Stimulated activated CD4-positive, alpha-beta T cell treated with anti-CD3 and anti-CD28 coated beads, TNF-alpha, amount 100 ng/mL, for 1 hour (primary cell): ENCODE data around the gene MALL.
"Not testable (repeated sequence)": the region's sequence is repeated elsewhere in the genome, so short reads cannot be mapped to it uniquely, and the experiment has no call there.

Source experiments
- DNase-seq, 3 donors: peaks; one replicate each; pipeline ENCODE4 v3.0.0-alpha.2; 2020; ENCODE audit warnings: low read depth in 3 of 3, low spot score in 1 of 3

The MALL gene

DNA sequence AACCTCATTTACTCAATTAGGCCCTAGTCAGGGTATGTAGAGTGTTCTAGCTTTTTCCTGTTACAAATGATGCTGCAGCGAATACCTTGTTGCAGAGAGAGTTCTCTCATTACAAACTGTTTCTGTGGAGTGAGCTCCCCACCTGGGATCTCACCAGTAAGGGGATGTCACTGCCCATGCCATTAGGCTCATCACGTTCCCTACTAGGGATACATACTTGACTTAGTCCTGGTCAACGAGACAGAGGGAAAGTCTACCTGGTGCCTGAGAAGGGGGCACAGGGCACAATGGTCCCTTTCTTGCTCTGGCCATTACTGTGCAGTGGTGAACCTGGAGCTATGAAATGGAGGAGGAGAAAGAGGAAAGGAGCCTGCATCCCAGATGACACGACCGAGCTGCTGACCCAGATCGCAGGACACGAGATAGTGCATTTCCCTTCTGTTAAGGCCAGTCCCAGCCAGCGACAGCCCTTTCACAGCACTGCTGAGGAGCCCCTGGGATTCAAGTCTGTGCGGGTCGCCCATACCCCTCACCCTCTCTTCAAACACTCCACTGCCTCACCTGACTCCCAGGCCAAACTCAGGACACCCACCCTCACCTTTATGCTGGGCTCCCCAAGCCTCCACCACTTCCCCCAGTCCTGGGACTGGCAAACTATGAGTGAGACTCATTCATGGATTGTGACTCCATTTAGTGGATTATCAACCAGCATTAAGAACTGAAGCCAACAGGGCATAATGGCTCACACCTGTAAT lies 16.0 kb downstream of the MALL start:
- DNase-seq, result no peak

DNA sequence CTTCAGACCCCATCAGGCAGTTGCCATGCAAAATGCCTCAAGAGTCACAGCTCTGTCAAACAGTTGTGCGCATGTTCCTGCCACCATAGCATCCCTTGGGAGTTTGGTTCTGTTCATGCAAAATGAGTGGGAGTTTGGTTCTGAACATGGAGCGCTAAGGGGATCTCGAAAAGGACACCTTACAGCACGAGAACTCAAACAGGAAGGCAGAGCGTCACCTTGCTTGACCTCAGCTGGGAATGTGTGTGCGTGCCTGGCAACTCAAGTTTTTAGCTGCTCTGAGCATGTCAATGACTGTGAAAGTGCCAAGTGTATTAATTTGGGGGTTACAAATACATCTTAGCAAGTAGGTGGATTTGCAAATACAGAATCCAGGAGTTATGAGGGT lies 16.6 kb downstream of the MALL start:
- no peak for DNase-seq

DNA sequence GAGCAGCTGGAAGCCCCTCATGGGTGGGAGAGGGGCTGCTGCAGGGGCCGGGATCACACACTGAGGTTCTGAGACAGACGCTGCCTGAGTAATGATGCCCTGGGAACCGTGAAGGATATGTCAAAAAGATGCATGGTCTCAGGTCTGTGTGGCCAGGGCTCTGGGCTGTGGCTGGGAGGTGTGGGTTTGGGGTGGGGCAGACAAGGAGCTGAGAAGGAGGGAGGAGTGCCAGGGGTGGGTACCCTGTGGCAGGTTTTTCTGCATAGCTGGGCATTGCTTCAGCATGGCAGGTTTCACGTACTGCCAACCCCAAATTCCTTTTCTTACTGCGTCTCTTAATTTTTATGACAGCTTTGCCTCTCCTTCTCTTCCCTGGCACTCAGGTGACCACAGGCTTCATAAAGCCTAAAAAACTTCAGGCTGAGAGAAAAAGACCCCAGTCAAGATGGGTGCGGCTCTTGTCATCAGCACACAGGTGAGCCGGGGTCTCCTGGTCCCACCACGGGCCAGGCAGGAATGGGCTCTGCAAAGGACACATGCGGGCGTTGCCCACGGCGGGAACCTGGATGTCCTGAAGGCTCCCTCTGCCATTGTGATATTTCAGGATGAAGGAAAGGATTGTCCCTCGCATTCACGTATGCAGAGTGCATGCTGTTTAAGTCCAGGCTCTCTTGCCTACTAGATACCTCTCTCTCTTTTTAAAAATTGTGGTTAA lies 18.0 kb downstream of the MALL start:
- no peak for DNase-seq

DNA sequence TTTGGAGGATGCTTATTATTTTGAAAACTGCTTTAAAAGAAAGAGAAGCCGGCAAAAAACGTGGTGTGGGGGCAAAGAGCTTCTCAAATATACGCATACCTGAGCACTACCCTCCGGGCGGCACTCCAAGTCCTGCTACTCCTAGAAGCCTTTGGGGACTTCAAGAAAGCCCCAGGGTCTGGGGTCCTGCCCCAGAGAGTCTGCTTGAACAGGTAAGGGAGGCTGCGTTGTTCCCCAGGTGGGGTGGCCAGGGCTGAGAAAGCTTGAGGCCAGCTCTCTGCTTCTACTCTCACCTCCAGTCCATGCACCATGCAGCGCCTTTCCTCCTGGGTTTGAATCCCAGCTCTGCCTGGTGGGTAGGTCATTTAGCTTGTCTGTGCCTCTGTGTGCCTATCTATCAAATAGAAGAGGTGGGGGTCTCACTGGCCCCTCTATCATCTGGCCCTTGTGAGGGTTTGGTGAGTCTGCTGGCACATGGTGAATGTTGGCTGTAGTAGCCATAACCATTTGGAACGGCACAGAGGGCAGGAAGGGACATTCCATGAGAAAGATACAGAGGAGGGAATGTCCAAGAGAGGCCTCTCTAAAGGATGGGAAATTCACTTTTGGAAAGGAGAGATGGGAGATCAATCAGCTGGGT lies 19.5 kb downstream of the MALL start:
- no peak for DNase-seq

DNA sequence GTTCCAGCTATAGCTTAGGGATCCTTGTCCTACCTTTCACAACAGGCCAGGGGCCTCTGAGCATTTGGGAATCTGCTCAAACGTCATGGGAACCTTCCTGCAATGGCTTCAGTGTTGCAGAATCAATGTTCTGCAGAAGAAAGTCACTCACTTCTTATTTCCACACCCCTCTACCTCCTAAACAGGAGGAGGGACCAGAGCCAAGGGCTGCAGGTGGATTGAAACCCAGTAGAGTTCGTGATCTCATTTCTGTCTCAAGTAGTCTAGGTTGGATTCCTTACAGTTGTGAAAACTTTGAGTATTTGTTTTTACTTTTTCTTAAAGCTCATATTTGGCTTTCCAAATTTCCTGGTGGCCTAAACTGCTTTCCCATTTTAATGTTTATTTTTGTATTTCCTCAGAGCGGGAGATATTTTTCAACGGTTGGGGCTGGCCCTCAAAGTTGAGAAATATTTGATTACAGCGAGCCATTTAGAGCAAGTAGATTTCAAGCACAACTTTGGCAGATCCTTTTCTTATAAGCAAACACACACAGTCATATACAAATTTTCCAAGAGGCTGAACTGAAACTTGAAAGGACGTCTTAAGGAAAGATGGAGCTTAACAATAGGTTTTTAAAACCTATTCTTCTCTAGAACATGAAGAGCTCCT lies 20.6 kb downstream of the MALL start:
- DNase-seq, result not testable (repeated sequence)

- DNase-seq, result not testable (repeated sequence)
Observed at GRCh38 chr2:110093924-110094323, 21.7 kb downstream of the MALL start.

GRCh38 chr2:110090164-110090563 lies 25.5 kb downstream of the MALL start:
- not testable (repeated sequence) for DNase-seq

GRCh38 chr2:110083757-110084156 lies 31.9 kb downstream of the MALL start:
- not testable (repeated sequence) for DNase-seq

DNA sequence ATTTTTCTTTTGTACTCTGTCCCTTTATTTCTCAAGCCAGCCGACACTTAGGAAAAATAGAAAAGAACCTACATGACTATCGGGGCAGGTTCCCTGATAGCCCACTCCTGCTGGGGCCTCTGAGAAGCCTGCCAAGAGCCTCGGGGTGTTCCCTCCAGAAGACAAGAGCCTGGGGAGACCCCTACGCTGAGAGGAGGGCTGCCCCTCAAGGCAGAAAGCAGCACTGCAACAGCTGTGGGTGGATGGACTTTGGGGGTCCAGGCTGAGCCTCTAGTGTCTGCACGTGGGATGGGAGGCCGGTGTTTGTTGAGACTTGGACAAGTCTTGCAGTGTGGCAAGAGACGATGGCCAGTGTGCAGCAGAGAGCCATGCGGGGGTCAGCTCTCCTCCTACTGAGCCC lies 32.5 kb downstream of the MALL start:
- DNase-seq, result not testable (repeated sequence)

GRCh38 chr2:110078104-110078503 lies 37.5 kb downstream of the MALL start:
- DNase-seq, result not testable (repeated sequence)

DNA sequence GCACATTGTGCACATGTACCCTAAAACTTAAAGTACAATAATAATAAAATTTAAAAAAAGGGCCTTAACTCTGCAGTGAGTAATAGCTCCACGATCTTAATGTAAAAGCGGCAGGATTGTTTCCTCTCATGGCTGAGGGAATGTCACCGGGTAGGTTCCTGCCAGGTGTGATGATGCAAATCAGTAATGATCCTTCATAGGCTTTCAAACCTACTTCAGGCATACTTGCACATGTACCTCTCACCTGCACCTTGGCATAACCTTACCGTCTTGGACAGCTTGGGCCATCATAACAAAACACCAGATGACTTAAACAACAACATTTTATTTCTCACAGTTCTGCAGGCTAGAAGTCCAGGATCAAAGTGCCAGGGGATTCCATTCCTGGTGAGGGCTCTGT lies 39.7 kb downstream of the MALL start:
- not testable (repeated sequence) for DNase-seq

GRCh38 chr2:110069869-110070268 lies 45.8 kb downstream of the MALL start:
- DNase-seq, result not testable (repeated sequence)

DNA sequence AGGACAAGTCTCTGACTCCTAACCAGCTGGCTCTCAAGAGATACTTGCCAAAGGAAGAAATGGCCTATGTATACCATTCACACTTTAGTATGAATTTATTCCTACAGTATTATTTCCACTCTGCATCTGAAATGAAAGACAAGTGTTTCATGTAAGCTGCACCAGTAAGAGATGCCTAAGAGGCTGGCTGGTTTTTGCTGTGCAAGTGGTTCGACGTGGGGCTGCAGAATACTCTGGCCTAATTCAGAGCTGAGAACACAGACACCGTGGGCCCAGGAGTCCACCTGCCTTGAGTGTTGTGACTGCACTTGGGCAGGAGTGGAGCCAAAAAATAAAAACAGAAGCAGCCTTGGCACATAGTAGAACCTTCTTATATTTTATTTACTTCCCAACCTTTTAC lies 47.5 kb downstream of the MALL start:
- not testable (repeated sequence) for DNase-seq

DNA sequence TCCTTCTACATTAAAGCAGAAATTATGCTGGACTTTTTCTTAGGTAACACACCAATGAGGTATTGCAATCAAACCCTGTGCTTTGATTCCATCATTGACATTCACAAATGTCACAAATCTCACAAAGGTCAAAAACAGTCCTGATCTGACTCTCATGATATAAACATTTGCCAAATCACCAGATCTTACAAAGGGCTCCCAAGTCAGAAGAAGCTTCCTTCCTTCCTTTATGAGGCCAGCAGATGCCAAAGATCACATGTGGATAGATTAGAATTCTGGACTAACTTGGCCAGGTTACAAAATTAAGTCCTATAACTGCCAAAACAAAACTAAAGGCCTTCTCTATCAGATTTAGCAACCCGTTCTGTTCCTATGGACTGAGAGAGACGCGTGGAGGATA lies 53.3 kb downstream of the MALL start:
- DNase-seq, result not testable (repeated sequence)

- DNase-seq, result not testable (repeated sequence)
Observed at GRCh38 chr2:110060550-110060949, 55.1 kb downstream of the MALL start.

- not testable (repeated sequence) for DNase-seq
Observed at GRCh38 chr2:110059694-110060358, 55.8 kb downstream of the MALL start.

DNA sequence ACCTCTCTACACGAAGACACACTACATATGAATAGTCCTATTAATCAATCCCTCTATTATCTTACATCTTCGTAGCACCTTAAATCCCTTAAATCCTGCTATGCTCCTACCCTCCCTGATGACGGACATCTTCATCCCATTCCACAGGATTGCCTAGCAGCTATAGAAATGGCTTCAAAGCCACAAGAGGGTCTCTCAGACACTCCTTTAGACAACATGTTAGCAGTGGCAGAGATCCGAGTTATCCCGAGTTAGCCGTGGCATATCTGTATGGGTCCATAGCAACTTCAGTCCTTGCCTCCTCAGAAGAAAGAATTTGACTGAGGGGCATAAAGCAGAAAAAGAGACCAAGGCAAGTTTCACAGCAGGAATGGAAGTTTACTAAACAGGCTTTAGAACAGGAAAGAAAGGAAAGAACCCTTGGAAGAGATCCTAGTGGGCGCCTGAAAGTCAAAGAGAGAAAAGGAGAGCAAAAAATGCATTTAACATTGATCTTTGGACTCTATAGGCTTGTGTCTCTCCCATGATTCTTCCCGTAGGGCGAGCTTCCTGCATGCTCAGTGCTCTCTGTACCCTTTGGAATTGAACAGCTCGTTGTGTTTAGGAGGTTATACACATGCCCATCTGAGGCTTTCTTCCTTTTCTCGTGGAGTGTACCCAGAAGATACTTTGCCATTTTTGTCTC lies 56.5 kb downstream of the MALL start:
- not testable (repeated sequence) for DNase-seq

- not testable (repeated sequence) for DNase-seq
Observed at GRCh38 chr2:110058034-110058433, 57.6 kb downstream of the MALL start.

DNA sequence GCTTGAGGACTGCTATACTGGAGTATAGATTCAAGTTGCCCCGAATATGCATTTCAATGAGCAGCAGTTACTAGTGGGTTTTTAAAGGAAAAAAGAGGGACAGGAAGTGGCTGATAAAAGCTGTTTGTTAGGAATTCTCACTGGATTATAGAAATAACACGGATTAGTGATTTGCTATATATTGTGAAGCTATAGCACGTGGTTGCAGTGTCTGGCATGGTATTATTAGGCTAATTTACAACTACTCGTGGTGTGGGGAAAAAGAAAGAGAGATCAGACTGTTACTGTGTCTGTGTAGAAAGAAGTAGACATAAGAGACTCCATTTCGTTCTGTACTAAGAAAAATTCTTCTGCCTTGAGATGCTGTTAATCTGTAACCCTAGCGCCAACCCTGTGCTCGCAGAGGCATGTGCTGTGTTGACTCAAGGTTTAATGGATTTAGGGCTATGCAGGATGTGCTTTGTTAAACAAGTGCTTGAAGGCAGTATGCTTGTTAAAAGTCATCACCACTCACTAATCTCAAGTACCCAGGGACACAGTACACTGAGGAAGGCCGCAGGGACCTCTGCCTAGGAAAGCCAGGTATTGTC lies 59.7 kb downstream of the MALL start:
- not testable (repeated sequence) for DNase-seq
